ENCODE results near the gene GCK.

DNA sequence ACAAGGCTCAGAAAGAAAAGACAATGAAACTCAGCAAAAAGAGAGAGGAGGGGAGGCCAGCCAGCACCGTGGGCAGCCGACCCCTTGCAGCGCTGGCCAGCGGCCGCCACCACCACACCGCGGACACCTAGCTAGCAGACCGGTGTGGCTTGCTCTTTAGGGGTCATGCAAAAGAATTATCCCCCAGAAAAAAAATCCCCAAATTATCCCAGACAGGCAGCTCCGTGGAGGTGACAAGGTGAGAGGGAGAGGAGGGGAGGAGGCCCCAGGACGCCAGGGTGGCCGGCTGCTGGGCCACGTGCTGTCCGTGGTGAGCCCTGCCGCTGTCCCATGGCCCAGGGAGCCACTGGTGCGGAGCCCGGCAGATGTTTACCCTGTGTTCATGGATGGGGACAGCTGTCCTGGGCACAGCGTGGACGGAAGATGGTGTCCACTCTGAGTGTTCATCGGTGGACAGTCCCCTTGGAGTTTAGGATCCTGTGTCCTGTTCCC is 28.0 kb upstream of the GCK start:
- TF ChIP-seq, protein P1, sequence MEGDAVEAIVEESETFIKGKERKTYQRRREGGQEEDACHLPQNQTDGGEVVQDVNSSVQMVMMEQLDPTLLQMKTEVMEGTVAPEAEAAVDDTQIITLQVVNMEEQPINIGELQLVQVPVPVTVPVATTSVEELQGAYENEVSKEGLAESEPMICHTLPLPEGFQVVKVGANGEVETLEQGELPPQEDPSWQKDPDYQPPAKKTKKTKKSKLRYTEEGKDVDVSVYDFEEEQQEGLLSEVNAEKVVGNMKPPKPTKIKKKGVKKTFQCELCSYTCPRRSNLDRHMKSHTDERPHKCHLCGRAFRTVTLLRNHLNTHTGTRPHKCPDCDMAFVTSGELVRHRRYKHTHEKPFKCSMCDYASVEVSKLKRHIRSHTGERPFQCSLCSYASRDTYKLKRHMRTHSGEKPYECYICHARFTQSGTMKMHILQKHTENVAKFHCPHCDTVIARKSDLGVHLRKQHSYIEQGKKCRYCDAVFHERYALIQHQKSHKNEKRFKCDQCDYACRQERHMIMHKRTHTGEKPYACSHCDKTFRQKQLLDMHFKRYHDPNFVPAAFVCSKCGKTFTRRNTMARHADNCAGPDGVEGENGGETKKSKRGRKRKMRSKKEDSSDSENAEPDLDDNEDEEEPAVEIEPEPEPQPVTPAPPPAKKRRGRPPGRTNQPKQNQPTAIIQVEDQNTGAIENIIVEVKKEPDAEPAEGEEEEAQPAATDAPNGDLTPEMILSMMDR (IDR thresholded peaks at IDR 0.05) = no peak
- no peak for TF ChIP-seq GABPA (IDR thresholded peaks at IDR 0.05; ENCODE audit: low read depth)
- TF ChIP-seq, protein P2, sequence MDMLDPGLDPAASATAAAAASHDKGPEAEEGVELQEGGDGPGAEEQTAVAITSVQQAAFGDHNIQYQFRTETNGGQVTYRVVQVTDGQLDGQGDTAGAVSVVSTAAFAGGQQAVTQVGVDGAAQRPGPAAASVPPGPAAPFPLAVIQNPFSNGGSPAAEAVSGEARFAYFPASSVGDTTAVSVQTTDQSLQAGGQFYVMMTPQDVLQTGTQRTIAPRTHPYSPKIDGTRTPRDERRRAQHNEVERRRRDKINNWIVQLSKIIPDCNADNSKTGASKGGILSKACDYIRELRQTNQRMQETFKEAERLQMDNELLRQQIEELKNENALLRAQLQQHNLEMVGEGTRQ (IDR thresholded peaks at IDR 0.05; ENCODE audit: borderline replicate concordance, low read depth, low read length) = no peak
- TF ChIP-seq EP300 (IDR thresholded peaks at IDR 0.05; ENCODE audit: borderline replicate concordance in 1 of 2, low read depth in 1 of 2, low read length in 1 of 2) = no peak

Measured in SK-N-SH (cell line).